ENCODE data around the gene C10orf95. TPM values are rescaled to one million over a fixed set of nuclear protein-coding genes. Genes with fewer than 3 reads are reported as not detected.

C10orf95 gene
- total and polyA plus RNA-seq, 2 donors (not counting 1 experiment from before 2014, with no cell fraction given): 0.17 TPM; not detected in 1

DNA sequence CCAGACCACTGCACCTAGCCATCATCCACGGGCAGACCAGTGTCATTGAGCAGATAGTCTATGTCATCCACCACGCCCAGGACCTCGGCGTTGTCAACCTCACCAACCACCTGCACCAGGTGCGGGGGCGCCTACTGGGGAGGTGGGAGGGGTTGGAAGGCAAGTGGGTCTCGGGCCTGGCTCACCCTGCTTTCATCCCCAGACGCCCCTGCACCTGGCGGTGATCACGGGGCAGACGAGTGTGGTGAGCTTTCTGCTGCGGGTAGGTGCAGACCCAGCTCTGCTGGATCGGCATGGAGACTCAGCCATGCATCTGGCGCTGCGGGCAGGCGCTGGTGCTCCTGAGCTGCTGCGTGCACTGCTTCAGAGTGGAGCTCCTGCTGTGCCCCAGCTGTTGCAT is 51.3 kb downstream of the C10orf95 start:
- H3K27ac ChIP-seq (ENCODE audit: insufficient read depth, low read length): no peak overlapping the region
- DNase-seq (ENCODE audit: low read depth in 2 of 2): no peak
- no peaks in the 10 kb centered on the region for H3K9me3 ChIP-seq (ENCODE audit: control insufficient read depth, insufficient read depth, low read depth, low read length)
- no peak overlapping the region for H3K4me3 ChIP-seq (replicated peaks in 1 of 4; ENCODE audit: control extremely low read depth in 1 of 4, insufficient read depth in 1 of 4, low read depth in 3 of 4, low read length in 4 of 4)
- H3K4me1 ChIP-seq (ENCODE audit: control insufficient read depth, extremely low read depth, insufficient read depth, low read length): peaks cover 4% of the 10 kb centered on the region
- H3K79me2 ChIP-seq (ENCODE audit: control insufficient read depth, insufficient read depth, low read length): no peaks in the 10 kb centered on the region
- no peak for TF ChIP-seq EZH2 (IDR thresholded peaks at IDR 0.05; ENCODE audit: low read length, missing control alignments)
- TF ChIP-seq, protein P1, sequence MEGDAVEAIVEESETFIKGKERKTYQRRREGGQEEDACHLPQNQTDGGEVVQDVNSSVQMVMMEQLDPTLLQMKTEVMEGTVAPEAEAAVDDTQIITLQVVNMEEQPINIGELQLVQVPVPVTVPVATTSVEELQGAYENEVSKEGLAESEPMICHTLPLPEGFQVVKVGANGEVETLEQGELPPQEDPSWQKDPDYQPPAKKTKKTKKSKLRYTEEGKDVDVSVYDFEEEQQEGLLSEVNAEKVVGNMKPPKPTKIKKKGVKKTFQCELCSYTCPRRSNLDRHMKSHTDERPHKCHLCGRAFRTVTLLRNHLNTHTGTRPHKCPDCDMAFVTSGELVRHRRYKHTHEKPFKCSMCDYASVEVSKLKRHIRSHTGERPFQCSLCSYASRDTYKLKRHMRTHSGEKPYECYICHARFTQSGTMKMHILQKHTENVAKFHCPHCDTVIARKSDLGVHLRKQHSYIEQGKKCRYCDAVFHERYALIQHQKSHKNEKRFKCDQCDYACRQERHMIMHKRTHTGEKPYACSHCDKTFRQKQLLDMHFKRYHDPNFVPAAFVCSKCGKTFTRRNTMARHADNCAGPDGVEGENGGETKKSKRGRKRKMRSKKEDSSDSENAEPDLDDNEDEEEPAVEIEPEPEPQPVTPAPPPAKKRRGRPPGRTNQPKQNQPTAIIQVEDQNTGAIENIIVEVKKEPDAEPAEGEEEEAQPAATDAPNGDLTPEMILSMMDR (conservative IDR thresholded peaks at IDR 0.05 in 1 of 2, IDR thresholded peaks at IDR 0.05 in 1 of 2; ENCODE audit: low read depth in 1 of 2, low read length in 2 of 2): no peak
- H3K9ac ChIP-seq (ENCODE audit: insufficient read depth, low read length): no peak overlapping the region
- H3K27me3 ChIP-seq (ENCODE audit: control insufficient read depth, insufficient read depth, low read length): no peaks in the 10 kb centered on the region
- no peak overlapping the region for H2AFZ ChIP-seq (ENCODE audit: low read length)
- H3K4me2 ChIP-seq (ENCODE audit: extremely low read depth, insufficient read depth, low read length): no peak overlapping the region
- H3K36me3 ChIP-seq (ENCODE audit: control insufficient read depth, insufficient read depth, low read length): peaks cover 6% of the 10 kb centered on the region
- H4K20me1 ChIP-seq (ENCODE audit: control insufficient read depth, extremely low read depth, insufficient read depth, low read length): no peaks in the 10 kb centered on the region

Other genes starting within 250 kb of the C10orf95 start
- 0.26 and 0.66 TPM in 2 replicates for gene ELOVL3, start 225.2 kb downstream of the C10orf95 start, total RNA-seq
- 0.24 and 0.27 TPM in 2 replicates for gene ELOVL3, start 225.2 kb downstream of the C10orf95 start, polyA plus RNA-seq
- not detected in 2 replicates for gene PITX3, start 210.0 kb downstream of the C10orf95 start, total RNA-seq
- gene PITX3, start 210.0 kb downstream of the C10orf95 start, polyA plus RNA-seq: not detected in 2 replicates
- gene GBF1, start 206.0 kb downstream of the C10orf95 start, total RNA-seq: 14.4 and 24.6 TPM in 2 replicates
- gene GBF1, start 206.0 kb downstream of the C10orf95 start, polyA plus RNA-seq: 24.1 and 31.6 TPM in 2 replicates
- gene NFKB2, start 55.8 kb downstream of the C10orf95 start, total RNA-seq: 16.7 and 23.3 TPM in 2 replicates
- gene NFKB2, start 55.8 kb downstream of the C10orf95 start, polyA plus RNA-seq: 6.8 and 7.6 TPM in 2 replicates
- 5.3 and 6.9 TPM in 2 replicates for gene PSD, start 32.8 kb downstream of the C10orf95 start, total RNA-seq
- 0.07 and 0.30 TPM in 2 replicates for gene PSD, start 32.8 kb downstream of the C10orf95 start, polyA plus RNA-seq
- gene FBXL15, start 30.7 kb downstream of the C10orf95 start, total RNA-seq: 6.7 and 7.3 TPM in 2 replicates
- gene FBXL15, start 30.7 kb downstream of the C10orf95 start, polyA plus RNA-seq: 2.2 and 2.8 TPM in 2 replicates
- gene CUEDC2, start 19.0 kb downstream of the C10orf95 start, total RNA-seq: 60.8 and 63.2 TPM in 2 replicates
- 62.3 and 66.8 TPM in 2 replicates for gene CUEDC2, start 19.0 kb downstream of the C10orf95 start, polyA plus RNA-seq
- 94.8 and 128 TPM in 2 replicates for gene ACTR1A, start 51.2 kb upstream of the C10orf95 start, total RNA-seq
- gene ACTR1A, start 51.2 kb upstream of the C10orf95 start, polyA plus RNA-seq: 125 and 155 TPM in 2 replicates
- 2.6 and 4.3 TPM in 2 replicates for gene SUFU, start 52.4 kb upstream of the C10orf95 start, total RNA-seq
- gene SUFU, start 52.4 kb upstream of the C10orf95 start, polyA plus RNA-seq: 5.6 and 8.2 TPM in 2 replicates
- gene TRIM8, start 192.9 kb upstream of the C10orf95 start, total RNA-seq: 80.9 and 143 TPM in 2 replicates
- 93.2 and 152 TPM in 2 replicates for gene TRIM8, start 192.9 kb upstream of the C10orf95 start, polyA plus RNA-seq